A549 (cell line): ENCODE data around the gene ATRAID. TPM values are rescaled to one million over a fixed set of nuclear protein-coding genes. Genes with fewer than 3 reads are reported as not detected.

ENCODE experiments used
- ATAC-seq, 2 experiments: fragments of 200-7000 bp in 1 of 2; fragments of >200 bp in 1 of 2; cut with Nextera tagmentation in 1 of 2; cut with Tn5 transposase in 1 of 2; 3 replicates each; pipeline versions ENCODE4 v1.8.0 to v1.9.1; 2018 to 2020; ENCODE audit warnings: mild to moderate bottlenecking in 1 of 2, moderate library complexity in 1 of 2
- CTCF ChIA-PET: fragments of 300-600 bp; sonication (Branson Sonifier 250); formaldehyde crosslinking; extraction: SDS; loops from one replicate; lab custom pipeline; 2021; ENCODE audit warnings: antibody characterized with exemption, inconsistent platforms; lab: Yijun Ruan, JAX
- POLR2A ChIA-PET: fragments of 350-600 bp; formaldehyde crosslinking; extraction: SDS; loops from one replicate; lab custom pipeline; 2021; ENCODE audit warnings: antibody characterized with exemption, inconsistent platforms; lab: Yijun Ruan, JAX
- DNase-seq, 2 experiments: peaks; one replicate each; pipeline versions ENCODE4 v3.0.0 to v3.0.0-alpha.2; 2011 to 2016; ENCODE audit warnings: low read depth in 1 of 2, low spot score in 1 of 2
- FAIRE-seq: peaks from 2 replicates; lab custom pipeline; 2011; peaks lifted over from hg19 to GRCh38; lab: Jason Lieb, UNC
- H3K27ac ChIP-seq, 2 experiments: fragments of >200 bp; sonication (Bioruptor Twin); formaldehyde crosslinking; 3 replicates each; pipeline ENCODE4 v1.5.1; 2016 to 2017
- H3K4me1 ChIP-seq: fragments of >200 bp; sonication (Bioruptor Twin); formaldehyde crosslinking; 3 replicates; pipeline ENCODE4 v1.6.1; 2016
- H3K4me2 ChIP-seq: fragments of >200 bp; sonication (Bioruptor Twin); formaldehyde crosslinking; 3 replicates; pipeline ENCODE4 v1.6.1; 2016
- H3K4me3 ChIP-seq: fragments of >200 bp; sonication (Bioruptor Twin); formaldehyde crosslinking; 3 replicates; pipeline ENCODE4 v1.5.1; 2016
- H3K9me3 ChIP-seq: fragments of >200 bp; sonication (Bioruptor Twin); formaldehyde crosslinking; 3 replicates; pipeline ENCODE4 v1.6.1; 2016
- BCL3 ChIP-seq: fragments of >200 bp; sonication (Bioruptor Twin); formaldehyde crosslinking; IDR thresholded peaks from 3 replicates; pipeline ENCODE4 v1.6.1; 2016
- EHMT2 ChIP-seq: fragments of 200-600 bp; sonication (generic); IDR thresholded peaks from 2 replicates; pipeline ENCODE4 v1.6.1; 2016; ENCODE audit warnings: antibody characterized with exemption, low read depth, mild to moderate bottlenecking, moderate library complexity
- ELK1 ChIP-seq: fragments of 150-350 bp; IDR thresholded peaks from 2 replicates; pipeline ENCODE4 v1.6.1; 2014; ENCODE audit warnings: low read depth, mild to moderate bottlenecking, low read length
- EP300 ChIP-seq, 2 experiments: fragments of >200 bp; sonication (Bioruptor Twin); formaldehyde crosslinking; IDR thresholded peaks; 2 replicates in 1 of 2; 3 replicates in 1 of 2; pipeline ENCODE4 v1.6.1; 2016 to 2017
- ESRRA ChIP-seq: fragments of 150-350 bp; IDR thresholded peaks from 2 replicates; pipeline ENCODE4 v1.6.1; 2014; ENCODE audit warnings: mild to moderate bottlenecking, low read length, borderline replicate concordance
- FOSB ChIP-seq: fragments of 250-450 bp; sonication (Bioruptor Pico); IDR thresholded peaks from 2 replicates; pipeline ENCODE4 v1.5.0; 2020; ENCODE audit warnings: mild to moderate bottlenecking, moderate library complexity
- HEYL ChIP-seq: fragments of 250-450 bp; sonication (Bioruptor Pico); IDR thresholded peaks from 2 replicates; pipeline ENCODE4 v1.8.0; 2021; ENCODE audit warnings: mild to moderate bottlenecking, moderate library complexity
- HOXA7 ChIP-seq: fragments of 250-450 bp; sonication (Bioruptor Pico); IDR thresholded peaks from 2 replicates; pipeline ENCODE4 v1.5.0; 2020; ENCODE audit warnings: mild to moderate bottlenecking, moderate library complexity
- KDM5A ChIP-seq: fragments of 200-600 bp; sonication (generic); IDR thresholded peaks from 2 replicates; pipeline ENCODE4 v1.6.1; 2016; ENCODE audit warnings: antibody characterized with exemption, mild to moderate bottlenecking
- NFE2L2 ChIP-seq: fragments of 150-350 bp; conservative IDR thresholded peaks from 2 replicates; pipeline ENCODE4 v1.6.1; 2014; ENCODE audit warnings: low read length
- NPAS2 ChIP-seq: fragments of 250-450 bp; sonication (Bioruptor Pico); IDR thresholded peaks from 2 replicates; pipeline ENCODE4 v1.8.0; 2022; ENCODE audit warnings: mild to moderate bottlenecking, moderate library complexity, borderline replicate concordance
- RARB ChIP-seq: fragments of 250-450 bp; sonication (Bioruptor Pico); IDR thresholded peaks from 2 replicates; pipeline ENCODE4 v1.8.0; 2021; ENCODE audit warnings: mild to moderate bottlenecking, moderate library complexity
- RCOR1 ChIP-seq: fragments of 150-350 bp; IDR thresholded peaks from 2 replicates; pipeline ENCODE4 v1.6.1; 2014; ENCODE audit warnings: antibody characterized with exemption, low read length, low read depth
- RFX5 ChIP-seq: fragments of 450-650 bp; IDR thresholded peaks from 2 replicates; pipeline ENCODE4 v1.7.1; 2014; ENCODE audit warnings: antibody characterized with exemption, mild to moderate bottlenecking, moderate library complexity
- SMC3 ChIP-seq: fragments of >200 bp; sonication (Bioruptor Twin); formaldehyde crosslinking; IDR thresholded peaks from 3 replicates; pipeline ENCODE4 v1.6.1; 2018; ENCODE audit warnings: inconsistent platforms
- TFCP2L1 ChIP-seq: fragments of 250-450 bp; sonication (Bioruptor Pico); IDR thresholded peaks from 2 replicates; pipeline ENCODE4 v1.5.0; 2021; ENCODE audit warnings: mild to moderate bottlenecking
- ZFP36 ChIP-seq: fragments of 450-650 bp; IDR thresholded peaks from 2 replicates; pipeline ENCODE4 v1.6.1; 2014; ENCODE audit warnings: borderline replicate concordance; ENCODE audit not compliant: partially characterized antibody
- WGBS: methylation state at CpG from one replicate; pipeline ENCODE4 v1.1.6; 2017; ENCODE audit errors: missing lambda C conversion rate; 5-methylcytosine and 5-hydroxymethylcytosine counted together
- polyA plus RNA-seq, 4 experiments: library from polyadenylated mRNA; depleted of rRNA in 3 of 4; stranded (reverse); fragments of >200 nt; fragmentation: RNase III in 1 of 4; extraction: RNeasy Plus Mini Kit Qiagen cat#74134 plus additional on column Dnase treatment in 1 of 4; gene quantifications; 2 replicates in 3 of 4; 3 replicates in 1 of 4; pipeline ENCODE4 v1.2.3, GENCODE V29; 2011 to 2017
- TF ChIP-seq, protein P1 (sequence below): IDR thresholded peaks from 2 replicates; pipeline ENCODE4 v1.6.1; 2012
- TF ChIP-seq, protein P2 (sequence below): IDR thresholded peaks from 2 replicates; pipeline ENCODE4 v1.6.1; 2012
- TF ChIP-seq, protein P3 (sequence below): fragments of 250-450 bp; sonication (Bioruptor Pico); IDR thresholded peaks from 2 replicates; pipeline ENCODE4 v1.5.0; 2021; ENCODE audit warnings: mild to moderate bottlenecking, moderate library complexity, borderline replicate concordance

Gene ATRAID
- polyA plus RNA-seq, 2 of the 4 experiments (the other 2 are of a cell fraction) = 176 to 346 TPM

- no peak overlapping the region for H3K4me3 ChIP-seq
- CTCF ChIA-PET = interaction anchor here (0.7 to 3.6 kb wide), 7 partner anchors 8 to 391 kb away, joined by 3 to 16 read pairs (median 5); no protein-coding TSS in a partner anchor
- H3K4me2 ChIP-seq = no peak overlapping the region
- ATAC-seq (0 out of 6 replicates have a peak, but pooled peaks of 1 of the 2 experiments have one; percentile 18), FAIRE-seq (no peak), DNase-seq (no peak)
- H3K4me1 ChIP-seq = no peaks in the 10 kb centered on the region
- no peaks in the 10 kb centered on the region for H3K9me3 ChIP-seq
- no peak for TF ChIP-seq RARB (CRISPR knock-in tag)
- TF ChIP-seq KDM5A = no peak
- TF ChIP-seq, protein P1, sequence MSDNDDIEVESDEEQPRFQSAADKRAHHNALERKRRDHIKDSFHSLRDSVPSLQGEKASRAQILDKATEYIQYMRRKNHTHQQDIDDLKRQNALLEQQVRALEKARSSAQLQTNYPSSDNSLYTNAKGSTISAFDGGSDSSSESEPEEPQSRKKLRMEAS = no peak
- TF ChIP-seq FOSB (CRISPR knock-in tag) = no peak
- TF ChIP-seq RCOR1 = no peak
- TF ChIP-seq EP300 (IDR thresholded peaks at IDR 0.05) = no peak
- TF ChIP-seq, protein P2, sequence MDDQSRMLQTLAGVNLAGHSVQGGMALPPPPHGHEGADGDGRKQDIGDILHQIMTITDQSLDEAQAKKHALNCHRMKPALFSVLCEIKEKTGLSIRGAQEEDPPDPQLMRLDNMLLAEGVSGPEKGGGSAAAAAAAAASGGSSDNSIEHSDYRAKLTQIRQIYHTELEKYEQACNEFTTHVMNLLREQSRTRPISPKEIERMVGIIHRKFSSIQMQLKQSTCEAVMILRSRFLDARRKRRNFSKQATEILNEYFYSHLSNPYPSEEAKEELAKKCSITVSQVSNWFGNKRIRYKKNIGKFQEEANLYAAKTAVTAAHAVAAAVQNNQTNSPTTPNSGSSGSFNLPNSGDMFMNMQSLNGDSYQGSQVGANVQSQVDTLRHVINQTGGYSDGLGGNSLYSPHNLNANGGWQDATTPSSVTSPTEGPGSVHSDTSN = no peak
- no peak for TF ChIP-seq ESRRA
- no peak for TF ChIP-seq EHMT2
- no peak for TF ChIP-seq SMC3
- no peak for TF ChIP-seq HOXA7 (CRISPR knock-in tag)
- no peak for TF ChIP-seq BCL3
- POLR2A ChIA-PET = no interaction called here
- no peak overlapping the region for H3K27ac ChIP-seq
- 58% methylated on average over 4 of the region's 4 CpGs for WGBS
These were observed 27.7 kb upstream of the ATRAID start for GRCh38 chr2:27184115-27184514.

DNA sequence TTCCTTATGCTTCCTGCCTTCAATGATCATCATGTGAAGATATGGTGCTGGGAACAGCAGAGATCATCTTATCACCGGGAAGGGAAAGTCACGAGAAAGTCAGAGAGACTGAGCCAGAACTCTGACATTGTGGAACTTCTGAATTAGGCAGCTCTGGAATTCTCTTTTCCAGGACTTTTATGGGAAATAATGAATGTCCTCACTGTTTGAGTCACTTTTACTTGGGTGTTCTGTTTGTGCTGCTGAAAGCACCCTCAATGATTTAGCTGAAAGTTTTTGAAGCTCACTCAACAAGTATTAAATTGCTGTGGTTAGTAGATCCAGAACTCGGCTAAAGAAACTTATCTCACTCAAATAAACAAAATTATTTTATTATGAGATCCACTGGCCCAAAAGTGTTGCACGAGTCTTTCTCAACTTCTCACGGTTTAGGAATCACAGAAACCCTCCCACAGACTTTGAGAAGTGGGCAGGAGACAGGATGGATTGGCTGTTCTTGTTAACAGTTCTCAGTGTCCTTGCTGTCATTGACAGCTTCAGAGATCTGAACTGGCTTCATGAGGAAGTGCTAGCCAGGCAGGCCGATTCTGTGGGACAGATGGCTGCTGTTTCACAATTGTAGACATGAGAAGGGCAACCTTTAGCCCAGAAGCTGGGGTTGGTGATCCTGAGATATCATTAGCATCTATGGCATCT, 26.4 kb upstream of the ATRAID start:
- no peaks in the 10 kb centered on the region for H3K4me1 ChIP-seq
- no peak overlapping the region for H3K27ac ChIP-seq
- H3K4me3 ChIP-seq = no peak overlapping the region
- 37% methylated on average over 6 of the region's 6 CpGs for WGBS
- ChIA-PET CTCF (interaction anchor here (0.9 to 5.1 kb wide), 8 partner anchors 9 to 100 kb away, joined by 3 to 34 read pairs (median 5); no protein-coding TSS in a partner anchor), POLR2A (no interaction called here)
- no peak overlapping the region for H3K4me2 ChIP-seq
- no peaks in the 10 kb centered on the region for H3K9me3 ChIP-seq
- DNase-seq (no peak), ATAC-seq (peak in 1 of 2 experiments; percentile 51; a peak in 3 of 6 replicates), FAIRE-seq (no peak)
- TF ChIP-seq NFE2L2 (no peak), EHMT2 (no peak), RCOR1 (no peak), HEYL (CRISPR knock-in tag) (no peak), TFCP2L1 (CRISPR knock-in tag) (no peak), SMC3 (no peak), NPAS2 (CRISPR knock-in tag) (no peak), KDM5A (no peak), ZFP36 (no peak), RFX5 (no peak), ELK1 (no peak)
- TF ChIP-seq, protein P3, sequence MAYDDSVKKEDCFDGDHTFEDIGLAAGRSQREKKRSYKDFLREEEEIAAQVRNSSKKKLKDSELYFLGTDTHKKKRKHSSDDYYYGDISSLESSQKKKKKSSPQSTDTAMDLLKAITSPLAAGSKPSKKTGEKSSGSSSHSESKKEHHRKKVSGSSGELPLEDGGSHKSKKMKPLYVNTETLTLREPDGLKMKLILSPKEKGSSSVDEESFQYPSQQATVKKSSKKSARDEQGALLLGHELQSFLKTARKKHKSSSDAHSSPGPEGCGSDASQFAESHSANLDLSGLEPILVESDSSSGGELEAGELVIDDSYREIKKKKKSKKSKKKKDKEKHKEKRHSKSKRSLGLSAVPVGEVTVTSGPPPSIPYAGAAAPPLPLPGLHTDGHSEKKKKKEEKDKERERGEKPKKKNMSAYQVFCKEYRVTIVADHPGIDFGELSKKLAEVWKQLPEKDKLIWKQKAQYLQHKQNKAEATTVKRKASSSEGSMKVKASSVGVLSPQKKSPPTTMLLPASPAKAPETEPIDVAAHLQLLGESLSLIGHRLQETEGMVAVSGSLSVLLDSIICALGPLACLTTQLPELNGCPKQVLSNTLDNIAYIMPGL (CRISPR knock-in tag) = no peak
